K562 (cell line): Measurements from ENCODE around the gene SPTBN4. TPM values are rescaled to one million over a fixed set of nuclear protein-coding genes. Genes with fewer than 3 reads are reported as not detected.

Experiments used
- ATAC-seq: fragments of 200-7000 bp; cut with Tn5 transposase; 3 replicates; pipeline ENCODE4 v1.9.1; 2020; ENCODE audit warnings: moderate library complexity
- BruUV-seq: library from RNA; stranded (reverse); fragments of 400-500 nt; replicated peaks from 2 replicates; lab custom pipeline; 2021; lab: Mats Ljungman, UMichigan
- CTCF ChIA-PET: fragments of 300-600 bp; formaldehyde crosslinking; extraction: SDS; loops from one replicate; lab custom pipeline; 2021; ENCODE audit warnings: low intra/inter-chr PET ratio; lab: Yijun Ruan, JAX
- POLR2A ChIA-PET: fragments of 300-600, 350-650 bp; sonication (Branson Sonifier 250); formaldehyde crosslinking; extraction: SDS; loops from one replicate; lab custom pipeline; 2021; ENCODE audit warnings: antibody characterized with exemption, inconsistent platforms; lab: Yijun Ruan, JAX
- DNase-seq, 4 experiments: peaks; one replicate each; pipeline versions ENCODE4 v3.0.0 to v3.0.0-alpha.2; 2011 to 2018; ENCODE audit warnings: low spot score in 3 of 4, mixed read lengths in 3 of 4; ENCODE audit errors: extremely low read depth in 1 of 4
- FAIRE-seq: peaks from 2 replicates; lab custom pipeline; 2011; peaks lifted over from hg19 to GRCh38; lab: Jason Lieb, UNC
- H2AFZ ChIP-seq: 2 replicates; pipeline ENCODE4 v1.6.0; 2011; ENCODE audit warnings: low read depth, low read length, control low read depth, inconsistent platforms
- H3K27ac ChIP-seq: fragments of 200-600 bp; 3 replicates; pipeline ENCODE4 v1.8.0; 2011; ENCODE audit warnings: low read depth, mild to moderate bottlenecking, control low read depth, inconsistent platforms, low read length, moderate library complexity, mixed read lengths; ENCODE audit errors: extremely low read depth
- H3K27me3 ChIP-seq, 2 experiments: fragments of 300-600 bp in 1 of 2; 2 replicates in 1 of 2; 3 replicates in 1 of 2; pipeline versions ENCODE4 v1.6.0 to v1.8.0; 2011; ENCODE audit warnings: inconsistent platforms in 2 of 2, low read length in 2 of 2, mild to moderate bottlenecking in 1 of 2, mixed read lengths in 1 of 2, moderate library complexity in 1 of 2; ENCODE audit not compliant: control insufficient read depth in 2 of 2, insufficient read depth in 2 of 2
- H3K36me3 ChIP-seq: fragments of 300-600 bp; 3 replicates; pipeline ENCODE4 v1.8.0; 2011; ENCODE audit warnings: mild to moderate bottlenecking, low read length, inconsistent platforms; ENCODE audit not compliant: control insufficient read depth, insufficient read depth
- H3K4me1 ChIP-seq, 2 experiments: fragments of 200-600 bp in 1 of 2; replicated peaks in 1 of 2; 2 replicates in 1 of 2; 3 replicates in 1 of 2; pipeline versions ENCODE4 v1.5.1 to v1.8.0; 2011; ENCODE audit warnings: inconsistent platforms in 2 of 2, low read length in 2 of 2, mild to moderate bottlenecking in 1 of 2, mixed read lengths in 1 of 2, moderate library complexity in 1 of 2; ENCODE audit not compliant: control insufficient read depth in 2 of 2, insufficient read depth in 2 of 2
- H3K4me2 ChIP-seq: 2 replicates; pipeline ENCODE4 v1.6.1; 2011; ENCODE audit warnings: low read length, control low read depth, inconsistent platforms, mixed read lengths; ENCODE audit not compliant: insufficient read depth
- H3K4me3 ChIP-seq: fragments of 200-600 bp; sonication (generic), shearing (Covaris generic); 2 replicates; pipeline ENCODE4 v1.5.1; 2016; ENCODE audit warnings: control low read depth, inconsistent platforms
- H3K79me2 ChIP-seq: fragments of 200-600 bp; 3 replicates; pipeline ENCODE4 v1.8.0; 2011; ENCODE audit warnings: low read length, inconsistent platforms; ENCODE audit not compliant: control insufficient read depth, insufficient read depth
- H3K9ac ChIP-seq, 2 experiments: 2 replicates each; pipeline versions ENCODE4 v1.6.0 to v1.6.1; 2011; ENCODE audit warnings: low read depth in 2 of 2, low read length in 2 of 2, control low read depth in 1 of 2, inconsistent platforms in 1 of 2, mild to moderate bottlenecking in 1 of 2, mixed read lengths in 1 of 2; ENCODE audit not compliant: insufficient read depth in 1 of 2
- H3K9me1 ChIP-seq: one replicate; pipeline ENCODE4 v1.6.0; 2011; ENCODE audit warnings: inconsistent platforms, mild to moderate bottlenecking, low read length, moderate library complexity; ENCODE audit not compliant: control insufficient read depth, insufficient read depth
- H3K9me3 ChIP-seq: replicated peaks from 2 replicates; pipeline ENCODE4 v1.5.1; 2011; ENCODE audit warnings: low read depth, low read length, inconsistent platforms; ENCODE audit not compliant: control insufficient read depth, insufficient read depth
- H4K20me1 ChIP-seq: replicated peaks from 2 replicates; pipeline ENCODE4 v1.6.1; 2011; ENCODE audit warnings: low read length, inconsistent platforms, mixed read lengths; ENCODE audit not compliant: control insufficient read depth, insufficient read depth
- CLOCK ChIP-seq: fragments of 250-450 bp; sonication (Bioruptor Pico); IDR thresholded peaks from 2 replicates; pipeline ENCODE4 v1.4.0; 2020; ENCODE audit warnings: mild to moderate bottlenecking, moderate library complexity, borderline replicate concordance
- CTBP1 ChIP-seq: fragments of 450-650 bp; IDR thresholded peaks from 2 replicates; pipeline ENCODE4 v1.6.1; 2016; ENCODE audit warnings: borderline replicate concordance
- E2F4 ChIP-seq: sonication (generic); formaldehyde crosslinking; IDR thresholded peaks from 2 replicates; pipeline ENCODE4 v1.8.0; 2022; ENCODE audit warnings: mild to moderate bottlenecking, low read depth, missing genetic modification reagents
- ILK ChIP-seq: fragments of 450-650 bp; IDR thresholded peaks from 2 replicates; pipeline ENCODE4 v1.6.1; 2016; ENCODE audit warnings: missing genetic modification characterization, low read depth, mild to moderate bottlenecking, missing compliant biosample characterization, moderate library complexity, borderline replicate concordance
- KDM1A ChIP-seq, 2 experiments: fragments of 450-650 bp; IDR thresholded peaks; 2 replicates each; pipeline ENCODE4 v1.6.1; 2016; ENCODE audit warnings: mild to moderate bottlenecking in 2 of 2
- MLLT1 ChIP-seq, 2 experiments: fragments of 450-650 bp; IDR thresholded peaks; 2 replicates each; pipeline ENCODE4 v1.6.1; 2016
- NELFE ChIP-seq: IDR thresholded peaks from 2 replicates; pipeline ENCODE4 v1.6.1; 2011; ENCODE audit warnings: mild to moderate bottlenecking; ENCODE audit not compliant: insufficient read depth, insufficient read length
- PKNOX1 ChIP-seq: fragments of 450-650 bp; IDR thresholded peaks from 2 replicates; pipeline ENCODE4 v1.6.1; 2016
- POU5F1 ChIP-seq: fragments of 150-350 bp; IDR thresholded peaks from 2 replicates; pipeline ENCODE4 v1.6.1; 2014; ENCODE audit warnings: borderline replicate concordance, low read length, low read depth, mild to moderate bottlenecking; ENCODE audit not compliant: partially characterized antibody
- TAL1 ChIP-seq: fragments of 450-650 bp; IDR thresholded peaks from 2 replicates; pipeline ENCODE4 v1.6.1; 2016; ENCODE audit warnings: mild to moderate bottlenecking
- TRIM28 ChIP-seq: fragments of 450-650 bp; IDR thresholded peaks from 2 replicates; pipeline ENCODE4 v1.6.1; 2017
- UBTF ChIP-seq, 2 experiments: IDR thresholded peaks; 2 replicates each; pipeline ENCODE4 v1.6.1; 2012; ENCODE audit warnings: improper control_type of control experiment in 2 of 2, low read depth in 2 of 2, low read length in 2 of 2, borderline replicate concordance in 1 of 2
- WGBS: fragments of 100-300 bp; shearing (Covaris generic); methylation state at CpG from one replicate; pipeline ENCODE4 v1.1.6; 2016; ENCODE audit warnings: low coverage, mixed read lengths; ENCODE audit not compliant: insufficient coverage; ENCODE audit errors: missing lambda C conversion rate; 5-methylcytosine and 5-hydroxymethylcytosine counted together
- in situ Hi-C: fragments of 300-500 bp; cut with MboI; formaldehyde crosslinking; loops from 4 replicates; pipeline ENCODE4 v1.15.0; 2018; ENCODE audit warnings: inconsistent platforms, mixed read lengths
- intact Hi-C: fragments of 100-400 bp; cut with micrococcal nuclease; formaldehyde crosslinking; loops from 2 replicates; pipeline ENCODE4 v1.14.2; 2022
- polyA plus RNA-seq, 8 experiments: library from polyadenylated mRNA; depleted of rRNA in 4 of 8; stranded (reverse) in 5 of 8; unstranded in 3 of 8; fragments of >200 nt; fragmentation: Nextera tagmentation in 2 of 8; fragmentation: Illumina TruSeq in 1 of 8; extraction: Ambion mirVana in 2 of 8; extraction: Trizol in 1 of 8; gene quantifications; 2 replicates each; pipeline versions ENCODE4 v1.2.1 to v1.2.3, GENCODE V29; 2011 to 2014; ENCODE audit warnings: inconsistent platforms in 1 of 8, missing spikeins in 1 of 8
- total RNA-seq, 7 experiments: library from RNA; depleted of rRNA in 6 of 7; stranded (reverse); fragments of >200 nt in 6 of 7; fragmentation: Illumina TruSeq in 2 of 7; extraction: Trizol in 2 of 7; gene quantifications; 2 replicates each; pipeline versions ENCODE4 v1.2.1 to v1.2.3, GENCODE V29; 2011 to 2021; ENCODE audit warnings: low replicate concordance in 1 of 7

Gene SPTBN4
- total and polyA plus RNA-seq, 9 of the 15 experiments (the other 6 are each of a cell fraction or from before 2014, with no cell fraction given): 0.01 to 1.5 (median 0.86) TPM

- no TSS peak for BruUV-seq
- no peak overlapping the region for H3K9ac ChIP-seq
- ChIA-PET CTCF (no interaction called here), POLR2A (interaction anchor here (1.8 kb wide), 1 partner anchor 18 kb away, joined by 6 read pairs; no protein-coding TSS in a partner anchor)
- intact Hi-C loops: no loop called here
- H3K79me2 ChIP-seq: no peaks in the 10 kb centered on the region
- H3K36me3 ChIP-seq: no peaks in the 10 kb centered on the region
- no peak overlapping the region for H3K4me2 ChIP-seq
- H2AFZ ChIP-seq: no peak overlapping the region
- peak; percentile 56; the same call in 1 of the 3 replicates for ATAC-seq
- H3K9me1 ChIP-seq: no peaks in the 10 kb centered on the region
- no peaks in the 10 kb centered on the region for H3K9me3 ChIP-seq
- H3K27ac ChIP-seq: no peak overlapping the region
- H4K20me1 ChIP-seq: no peaks in the 10 kb centered on the region
- peaks cover 6 to 18% of the 10 kb centered on the region in 2 experiments; a peak in 3 of 5 replicates for H3K4me1 ChIP-seq
- FAIRE-seq: peak; percentile 69
- in situ Hi-C loops: no loop called here
- WGBS: 17% methylated on average over 8 of the region's 8 CpGs
- H3K27me3 ChIP-seq: peaks cover 0 to 8% of the 10 kb centered on the region in 2 experiments; a peak in 2 of 5 replicates
- H3K4me3 ChIP-seq: no peak overlapping the region
- peak in 1 of 4 experiments; percentile 34 for DNase-seq
- TF ChIP-seq MLLT1 (IDR thresholded peaks at IDR 0.05) (0 out of 4 replicates have a peak, but pooled peaks of 1 of the 2 experiments have one; percentile 39), PKNOX1 (peak; percentile 91), ILK (no peak), CLOCK (no peak), TAL1 (peak; percentile 28; the same call in 1 of the 2 replicates), CTBP1 (no peak), POU5F1 (no peak), E2F4 (CRISPR knock-in tag) (no peak), KDM1A (IDR thresholded peaks at IDR 0.05) (peak; percentile 75), TRIM28 (no peak), UBTF (IDR thresholded peaks at IDR 0.05; ENCODE audit: borderline replicate concordance in 1 of 2, low read depth in 2 of 2, low read length in 2 of 2) (no peak), NELFE (no peak)
These were observed 42.0 kb downstream of the SPTBN4 start for GRCh38 chr19:40508739-40509260.
